Hematopoietic multipotent progenitor cell treated with erythropoietin and hydrocortisone succinate and interleukin-3 and kit ligand, for 8 days (in vitro differentiated cells): ENCODE results near the gene NEU4.
"Not testable (repeated sequence)": the region's sequence is repeated elsewhere in the genome, so short reads cannot be mapped to it uniquely, and the experiment has no call there.

Experiments
- DNase-seq: peaks from one replicate; pipeline ENCODE4 v3.0.0-alpha.2; 2015

The NEU4 gene

GRCh38 chr2:241808721-241809382 lies at the start of gene NEU4:
NEU4 (plus strand) TSS chr2:241809193; CDS start chr2:241814485, 5,292 bp downstream.
- DNase-seq: no peak

GRCh38 chr2:241759893-241760292 lies 49.1 kb upstream of the NEU4 start:
- DNase-seq: not testable (repeated sequence)

- no peak for DNase-seq
Observed at GRCh38 chr2:241760301-241760771, 48.7 kb upstream of the NEU4 start.

- DNase-seq: no peak
Observed at GRCh38 chr2:241762321-241762932, 46.6 kb upstream of the NEU4 start.

- peak; percentile 44 for DNase-seq
Observed at GRCh38 chr2:241762933-241763369, 46.0 kb upstream of the NEU4 start.

GRCh38 chr2:241763551-241764274 lies 45.3 kb upstream of the NEU4 start:
- no peak for DNase-seq

GRCh38 chr2:241764275-241765241 lies 44.4 kb upstream of the NEU4 start:
- no peak for DNase-seq

- DNase-seq: no peak
Observed at GRCh38 chr2:241767464-241768250, 41.3 kb upstream of the NEU4 start.

- DNase-seq: no peak
Observed at GRCh38 chr2:241768251-241768711, 40.7 kb upstream of the NEU4 start.

GRCh38 chr2:241768850-241769249 lies 40.1 kb upstream of the NEU4 start:
- DNase-seq: no peak

- no peak for DNase-seq
Observed at GRCh38 chr2:241769819-241770184, 39.2 kb upstream of the NEU4 start.

GRCh38 chr2:241770185-241770935 lies 38.6 kb upstream of the NEU4 start:
- DNase-seq: no peak

GRCh38 chr2:241770936-241771285 lies 38.1 kb upstream of the NEU4 start:
- DNase-seq: no peak

GRCh38 chr2:241771286-241772062 lies 37.5 kb upstream of the NEU4 start:
- no peak for DNase-seq

- peak; percentile 40 for DNase-seq
Observed at GRCh38 chr2:241772063-241772499, 36.9 kb upstream of the NEU4 start.

- DNase-seq: no peak
Observed at GRCh38 chr2:241773511-241774418, 35.2 kb upstream of the NEU4 start.

- DNase-seq: peak; percentile 53
Observed at GRCh38 chr2:241774419-241775222, 34.4 kb upstream of the NEU4 start.
